WTC11 (cell line): Measurements from ENCODE around the gene TNRC6C. TPM values are rescaled to one million over a fixed set of nuclear protein-coding genes. Genes with fewer than 3 reads are reported as not detected.

Experiments
- ATAC-seq: fragments of 200-7000 bp; cut with Tn5 transposase; 2 replicates; pipeline ENCODE4 v1.10.0; 2021; ENCODE audit warnings: mild to moderate bottlenecking, moderate library complexity
- CTCF ChIA-PET: fragments of 300-600 bp; sonication (Branson Sonifier 250); formaldehyde crosslinking; loops from one replicate; lab custom pipeline; 2021; ENCODE audit warnings: antibody characterized with exemption; lab: Charles Lee
- POLR2A ChIA-PET: fragments of 350-600 bp; sonication (Branson Sonifier 250); formaldehyde crosslinking; loops from one replicate; lab custom pipeline; 2021; ENCODE audit warnings: antibody characterized with exemption; lab: Charles Lee
- DNase-seq: peaks from one replicate; pipeline ENCODE4 v3.0.0; 2021; ENCODE audit warnings: low spot score
- H3K27ac Mint-ChIP-seq: 2 replicates; pipeline ENCODE4 v1.8.0; 2021; ENCODE audit warnings: mixed read lengths
- H3K27me3 Mint-ChIP-seq: 2 replicates; pipeline ENCODE4 v1.8.0; 2021; ENCODE audit warnings: low read depth, mild to moderate bottlenecking, moderate library complexity, mixed read lengths
- H3K36me3 Mint-ChIP-seq: 2 replicates; pipeline ENCODE4 v1.8.0; 2021; ENCODE audit warnings: mixed read lengths
- H3K4me1 Mint-ChIP-seq: 2 replicates; pipeline ENCODE4 v1.8.0; 2022; ENCODE audit warnings: mixed read lengths
- H3K4me3 Mint-ChIP-seq: 2 replicates; pipeline ENCODE4 v1.8.0; 2021; ENCODE audit warnings: mild to moderate bottlenecking, moderate library complexity, mixed read lengths
- H3K9me3 Mint-ChIP-seq: 2 replicates; pipeline ENCODE4 v1.8.0; 2021; ENCODE audit warnings: mixed read lengths
- CREB1 ChIP-seq: sonication (generic); formaldehyde crosslinking; IDR thresholded peaks from 2 replicates; pipeline ENCODE4 v1.8.0; 2023; ENCODE audit warnings: mild to moderate bottlenecking, missing genetic modification reagents
- ELF4 ChIP-seq: sonication (generic); formaldehyde crosslinking; IDR thresholded peaks from 2 replicates; pipeline ENCODE4 v1.8.1; 2022; ENCODE audit warnings: low read depth, mild to moderate bottlenecking, moderate library complexity, missing genetic modification reagents
- ESRRA ChIP-seq: sonication (generic); formaldehyde crosslinking; IDR thresholded peaks from 2 replicates; pipeline ENCODE4 v1.8.1; 2022; ENCODE audit warnings: mild to moderate bottlenecking, missing genetic modification reagents, borderline replicate concordance
- FOXK1 ChIP-seq: sonication (generic); formaldehyde crosslinking; IDR thresholded peaks from 2 replicates; pipeline ENCODE4 v1.8.0; 2022; ENCODE audit warnings: mild to moderate bottlenecking, moderate library complexity, missing genetic modification reagents
- GABPB1 ChIP-seq: sonication (generic); formaldehyde crosslinking; IDR thresholded peaks from 2 replicates; pipeline ENCODE4 v1.8.1; 2023; ENCODE audit warnings: mild to moderate bottlenecking, missing genetic modification reagents
- JUN ChIP-seq: sonication (generic); formaldehyde crosslinking; IDR thresholded peaks from 2 replicates; pipeline ENCODE4 v1.8.0; 2023; ENCODE audit warnings: mild to moderate bottlenecking, missing genetic modification reagents
- NFE2L1 ChIP-seq: sonication (generic); formaldehyde crosslinking; IDR thresholded peaks from 2 replicates; pipeline ENCODE4 v1.8.1; 2023; ENCODE audit warnings: missing genetic modification reagents
- NR1H2 ChIP-seq: sonication (generic); formaldehyde crosslinking; IDR thresholded peaks from 2 replicates; pipeline ENCODE4 v1.9.0; 2021; ENCODE audit warnings: mild to moderate bottlenecking, moderate library complexity, missing genetic modification reagents
- NR2C2 ChIP-seq: sonication (generic); formaldehyde crosslinking; IDR thresholded peaks from 2 replicates; pipeline ENCODE4 v1.8.0; 2022; ENCODE audit warnings: mild to moderate bottlenecking, missing genetic modification reagents
- SMAD4 ChIP-seq: sonication (generic); formaldehyde crosslinking; IDR thresholded peaks from 2 replicates; pipeline ENCODE4 v1.8.0; 2022; ENCODE audit warnings: mild to moderate bottlenecking, missing genetic modification reagents
- ZNF121 ChIP-seq: sonication (generic); formaldehyde crosslinking; IDR thresholded peaks from 2 replicates; pipeline ENCODE4 v1.8.0; 2023; ENCODE audit warnings: missing genetic modification reagents
- ZNF317 ChIP-seq: sonication (generic); formaldehyde crosslinking; IDR thresholded peaks from 2 replicates; pipeline ENCODE4 v1.8.1; 2023; ENCODE audit warnings: low read depth, mild to moderate bottlenecking, moderate library complexity, missing genetic modification reagents, borderline replicate concordance
- ZNF671 ChIP-seq: fragments of 250-450 bp; sonication (Bioruptor Pico); IDR thresholded peaks from 2 replicates; pipeline ENCODE4 v1.8.0; 2021; ENCODE audit warnings: mild to moderate bottlenecking
- total RNA-seq: library from RNA; stranded (reverse); gene quantifications from 3 replicates; pipeline ENCODE4 v1.2.3, GENCODE V29; 2021
- TF ChIP-seq, protein P1 (sequence below): sonication (generic); formaldehyde crosslinking; IDR thresholded peaks from 2 replicates; pipeline ENCODE4 v1.8.1; 2022; ENCODE audit warnings: low read depth, missing genetic modification reagents, borderline replicate concordance
- TF ChIP-seq, protein P2 (sequence below): sonication (generic); formaldehyde crosslinking; IDR thresholded peaks from 2 replicates; pipeline ENCODE4 v1.8.1; 2022; ENCODE audit warnings: low read depth, mild to moderate bottlenecking, moderate library complexity, missing genetic modification reagents, borderline replicate concordance
- TF ChIP-seq, protein P3 (sequence below): sonication (generic); formaldehyde crosslinking; IDR thresholded peaks from 2 replicates; pipeline ENCODE4 v1.8.1; 2023; ENCODE audit warnings: mild to moderate bottlenecking, missing genetic modification reagents, moderate library complexity
- TF ChIP-seq, protein P4 (sequence below): sonication (generic); formaldehyde crosslinking; IDR thresholded peaks from 2 replicates; pipeline ENCODE4 v1.8.0; 2022; ENCODE audit warnings: missing genetic modification reagents
- TF ChIP-seq, protein P5 (sequence below): sonication (generic); formaldehyde crosslinking; IDR thresholded peaks from 2 replicates; pipeline ENCODE4 v1.8.1; 2023; ENCODE audit warnings: mild to moderate bottlenecking, moderate library complexity, missing genetic modification reagents
- TF ChIP-seq, protein P6 (sequence below): sonication (generic); formaldehyde crosslinking; IDR thresholded peaks from 2 replicates; pipeline ENCODE4 v1.8.1; 2023; ENCODE audit warnings: mild to moderate bottlenecking, missing genetic modification reagents

Gene TNRC6C
- total RNA-seq, 1 experiment from 2014 or later: 52.3 TPM

DNA sequence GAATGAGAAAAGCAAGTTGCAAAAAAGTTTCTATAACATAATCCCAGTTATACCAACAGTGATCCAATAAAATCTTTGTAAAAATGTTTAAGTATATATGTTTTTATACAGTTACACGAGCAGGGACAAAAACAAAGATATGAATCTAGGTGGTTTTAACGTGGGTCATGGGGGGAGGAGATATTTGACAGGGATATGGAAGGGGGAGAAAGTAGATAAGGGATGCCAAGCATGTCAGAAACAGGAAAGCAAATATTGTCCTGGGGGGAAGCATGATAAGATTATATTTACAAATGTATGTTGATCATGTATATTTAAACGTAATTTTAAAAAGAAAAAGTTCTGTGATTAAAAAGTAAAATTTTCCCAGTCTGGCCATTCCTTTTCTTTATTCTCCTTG is 43.1 kb downstream of the TNRC6C start:
- CTCF ChIA-PET: interaction anchor here (1.0 to 2.1 kb wide), 3 partner anchors 12 to 43 kb away, joined by 3 to 5 read pairs (median 4); partner anchors contain the start of gene TNRC6C

DNA sequence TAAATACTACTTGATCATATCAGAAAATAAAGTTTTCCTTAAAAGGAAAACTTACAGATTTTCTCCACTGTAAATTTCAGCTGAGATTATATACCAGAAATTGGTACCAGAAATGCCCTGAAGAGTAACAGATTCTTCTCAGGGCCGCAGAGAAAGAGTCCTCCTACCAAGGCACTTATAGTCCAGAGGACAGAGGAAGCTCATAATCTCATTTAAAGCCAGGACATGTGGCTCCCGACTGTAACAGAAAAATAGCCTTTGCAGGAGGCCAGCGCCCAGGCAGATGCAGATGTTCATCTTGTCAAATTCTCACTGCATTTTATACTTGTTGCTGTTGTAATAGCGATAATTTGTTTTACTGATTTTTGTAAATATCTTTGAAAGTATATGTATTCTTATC is 43.7 kb downstream of the TNRC6C start:
- Mint-ChIP-seq H3K36me3 (peaks cover 16% of the 10 kb centered on the region), H3K4me3 (no peak overlapping the region), H3K27ac (no peak overlapping the region), H3K27me3 (no peaks in the 10 kb centered on the region), H3K9me3 (no peaks in the 10 kb centered on the region), H3K4me1 (peaks cover 51% of the 10 kb centered on the region)
- DNase-seq: no peak
- ChIA-PET CTCF (interaction anchor here (1.1 to 2.1 kb wide), 2 partner anchors 11 to 44 kb away, joined by 4 to 5 read pairs; partner anchors contain the start of gene TNRC6C), POLR2A (no interaction called here)
- no peak for ATAC-seq
- TF ChIP-seq SMAD4 (CRISPR knock-in tag) (no peak), NR1H2 (CRISPR knock-in tag) (no peak), NR2C2 (no peak), ZNF671 (no peak), JUN (CRISPR knock-in tag) (no peak), CREB1 (CRISPR knock-in tag) (no peak), FOXK1 (no peak), NFE2L1 (CRISPR knock-in tag) (no peak), ELF4 (CRISPR knock-in tag) (no peak), ZNF121 (CRISPR knock-in tag) (no peak), ZNF317 (no peak)
- TF ChIP-seq, protein P1, sequence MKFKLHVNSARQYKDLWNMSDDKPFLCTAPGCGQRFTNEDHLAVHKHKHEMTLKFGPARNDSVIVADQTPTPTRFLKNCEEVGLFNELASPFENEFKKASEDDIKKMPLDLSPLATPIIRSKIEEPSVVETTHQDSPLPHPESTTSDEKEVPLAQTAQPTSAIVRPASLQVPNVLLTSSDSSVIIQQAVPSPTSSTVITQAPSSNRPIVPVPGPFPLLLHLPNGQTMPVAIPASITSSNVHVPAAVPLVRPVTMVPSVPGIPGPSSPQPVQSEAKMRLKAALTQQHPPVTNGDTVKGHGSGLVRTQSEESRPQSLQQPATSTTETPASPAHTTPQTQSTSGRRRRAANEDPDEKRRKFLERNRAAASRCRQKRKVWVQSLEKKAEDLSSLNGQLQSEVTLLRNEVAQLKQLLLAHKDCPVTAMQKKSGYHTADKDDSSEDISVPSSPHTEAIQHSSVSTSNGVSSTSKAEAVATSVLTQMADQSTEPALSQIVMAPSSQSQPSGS (CRISPR knock-in tag): no peak
- TF ChIP-seq, protein P2, sequence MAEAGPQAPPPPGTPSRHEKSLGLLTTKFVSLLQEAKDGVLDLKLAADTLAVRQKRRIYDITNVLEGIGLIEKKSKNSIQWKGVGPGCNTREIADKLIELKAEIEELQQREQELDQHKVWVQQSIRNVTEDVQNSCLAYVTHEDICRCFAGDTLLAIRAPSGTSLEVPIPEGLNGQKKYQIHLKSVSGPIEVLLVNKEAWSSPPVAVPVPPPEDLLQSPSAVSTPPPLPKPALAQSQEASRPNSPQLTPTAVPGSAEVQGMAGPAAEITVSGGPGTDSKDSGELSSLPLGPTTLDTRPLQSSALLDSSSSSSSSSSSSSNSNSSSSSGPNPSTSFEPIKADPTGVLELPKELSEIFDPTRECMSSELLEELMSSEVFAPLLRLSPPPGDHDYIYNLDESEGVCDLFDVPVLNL (CRISPR knock-in tag): no peak
- TF ChIP-seq, protein P3, sequence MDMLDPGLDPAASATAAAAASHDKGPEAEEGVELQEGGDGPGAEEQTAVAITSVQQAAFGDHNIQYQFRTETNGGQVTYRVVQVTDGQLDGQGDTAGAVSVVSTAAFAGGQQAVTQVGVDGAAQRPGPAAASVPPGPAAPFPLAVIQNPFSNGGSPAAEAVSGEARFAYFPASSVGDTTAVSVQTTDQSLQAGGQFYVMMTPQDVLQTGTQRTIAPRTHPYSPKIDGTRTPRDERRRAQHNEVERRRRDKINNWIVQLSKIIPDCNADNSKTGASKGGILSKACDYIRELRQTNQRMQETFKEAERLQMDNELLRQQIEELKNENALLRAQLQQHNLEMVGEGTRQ: no peak

More for the DNA sequence above, 43.1 kb downstream of the TNRC6C start:
- H3K4me1 Mint-ChIP-seq: peaks cover 55% of the 10 kb centered on the region
- no peak for DNase-seq
- no peak overlapping the region for H3K27ac Mint-ChIP-seq
- H3K27me3 Mint-ChIP-seq: no peaks in the 10 kb centered on the region
- POLR2A ChIA-PET: no interaction called here
- H3K36me3 Mint-ChIP-seq: peaks cover 14% of the 10 kb centered on the region
- no peak for TF ChIP-seq GABPB1 (CRISPR knock-in tag)
- TF ChIP-seq NR1H2 (CRISPR knock-in tag): no peak
- TF ChIP-seq, protein P4, sequence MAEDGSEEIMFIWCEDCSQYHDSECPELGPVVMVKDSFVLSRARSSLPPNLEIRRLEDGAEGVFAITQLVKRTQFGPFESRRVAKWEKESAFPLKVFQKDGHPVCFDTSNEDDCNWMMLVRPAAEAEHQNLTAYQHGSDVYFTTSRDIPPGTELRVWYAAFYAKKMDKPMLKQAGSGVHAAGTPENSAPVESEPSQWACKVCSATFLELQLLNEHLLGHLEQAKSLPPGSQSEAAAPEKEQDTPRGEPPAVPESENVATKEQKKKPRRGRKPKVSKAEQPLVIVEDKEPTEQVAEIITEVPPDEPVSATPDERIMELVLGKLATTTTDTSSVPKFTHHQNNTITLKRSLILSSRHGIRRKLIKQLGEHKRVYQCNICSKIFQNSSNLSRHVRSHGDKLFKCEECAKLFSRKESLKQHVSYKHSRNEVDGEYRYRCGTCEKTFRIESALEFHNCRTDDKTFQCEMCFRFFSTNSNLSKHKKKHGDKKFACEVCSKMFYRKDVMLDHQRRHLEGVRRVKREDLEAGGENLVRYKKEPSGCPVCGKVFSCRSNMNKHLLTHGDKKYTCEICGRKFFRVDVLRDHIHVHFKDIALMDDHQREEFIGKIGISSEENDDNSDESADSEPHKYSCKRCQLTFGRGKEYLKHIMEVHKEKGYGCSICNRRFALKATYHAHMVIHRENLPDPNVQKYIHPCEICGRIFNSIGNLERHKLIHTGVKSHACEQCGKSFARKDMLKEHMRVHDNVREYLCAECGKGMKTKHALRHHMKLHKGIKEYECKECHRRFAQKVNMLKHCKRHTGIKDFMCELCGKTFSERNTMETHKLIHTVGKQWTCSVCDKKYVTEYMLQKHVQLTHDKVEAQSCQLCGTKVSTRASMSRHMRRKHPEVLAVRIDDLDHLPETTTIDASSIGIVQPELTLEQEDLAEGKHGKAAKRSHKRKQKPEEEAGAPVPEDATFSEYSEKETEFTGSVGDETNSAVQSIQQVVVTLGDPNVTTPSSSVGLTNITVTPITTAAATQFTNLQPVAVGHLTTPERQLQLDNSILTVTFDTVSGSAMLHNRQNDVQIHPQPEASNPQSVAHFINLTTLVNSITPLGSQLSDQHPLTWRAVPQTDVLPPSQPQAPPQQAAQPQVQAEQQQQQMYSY: no peak
- TF ChIP-seq SMAD4 (CRISPR knock-in tag): no peak
- TF ChIP-seq, protein P5, sequence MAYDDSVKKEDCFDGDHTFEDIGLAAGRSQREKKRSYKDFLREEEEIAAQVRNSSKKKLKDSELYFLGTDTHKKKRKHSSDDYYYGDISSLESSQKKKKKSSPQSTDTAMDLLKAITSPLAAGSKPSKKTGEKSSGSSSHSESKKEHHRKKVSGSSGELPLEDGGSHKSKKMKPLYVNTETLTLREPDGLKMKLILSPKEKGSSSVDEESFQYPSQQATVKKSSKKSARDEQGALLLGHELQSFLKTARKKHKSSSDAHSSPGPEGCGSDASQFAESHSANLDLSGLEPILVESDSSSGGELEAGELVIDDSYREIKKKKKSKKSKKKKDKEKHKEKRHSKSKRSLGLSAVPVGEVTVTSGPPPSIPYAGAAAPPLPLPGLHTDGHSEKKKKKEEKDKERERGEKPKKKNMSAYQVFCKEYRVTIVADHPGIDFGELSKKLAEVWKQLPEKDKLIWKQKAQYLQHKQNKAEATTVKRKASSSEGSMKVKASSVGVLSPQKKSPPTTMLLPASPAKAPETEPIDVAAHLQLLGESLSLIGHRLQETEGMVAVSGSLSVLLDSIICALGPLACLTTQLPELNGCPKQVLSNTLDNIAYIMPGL (CRISPR knock-in tag): no peak
- no peak for TF ChIP-seq ESRRA (CRISPR knock-in tag)
- TF ChIP-seq, protein P2 (CRISPR knock-in tag): no peak
- TF ChIP-seq, protein P6, sequence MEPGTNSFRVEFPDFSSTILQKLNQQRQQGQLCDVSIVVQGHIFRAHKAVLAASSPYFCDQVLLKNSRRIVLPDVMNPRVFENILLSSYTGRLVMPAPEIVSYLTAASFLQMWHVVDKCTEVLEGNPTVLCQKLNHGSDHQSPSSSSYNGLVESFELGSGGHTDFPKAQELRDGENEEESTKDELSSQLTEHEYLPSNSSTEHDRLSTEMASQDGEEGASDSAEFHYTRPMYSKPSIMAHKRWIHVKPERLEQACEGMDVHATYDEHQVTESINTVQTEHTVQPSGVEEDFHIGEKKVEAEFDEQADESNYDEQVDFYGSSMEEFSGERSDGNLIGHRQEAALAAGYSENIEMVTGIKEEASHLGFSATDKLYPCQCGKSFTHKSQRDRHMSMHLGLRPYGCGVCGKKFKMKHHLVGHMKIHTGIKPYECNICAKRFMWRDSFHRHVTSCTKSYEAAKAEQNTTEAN (CRISPR knock-in tag): no peak
- ATAC-seq: no peak
- H3K9me3 Mint-ChIP-seq: no peaks in the 10 kb centered on the region
- no peak overlapping the region for H3K4me3 Mint-ChIP-seq
